ENCODE measurements around the gene MCCC2. TPM values are rescaled to one million over a fixed set of nuclear protein-coding genes. Genes with fewer than 3 reads are reported as not detected.

Gene MCCC2
- total and polyA plus RNA-seq, 10 of the 15 experiments (the other 5 are each of a cell fraction or from before 2014, with no cell fraction given), result 22.2 to 106 (median 77.7) TPM

- Histone ChIP-seq H3K4me3 (peak overlapping the region; percentile 98), H3K79me2 (ENCODE audit: control insufficient read depth, insufficient read depth, low read length) (peaks cover 50% of the 10 kb centered on the region), H3K4me1 (ENCODE audit: control insufficient read depth, insufficient read depth, low read length) (peaks cover 2% of the 10 kb centered on the region; the same call in 1 of the 2 replicates), H3K4me2 (ENCODE audit: control insufficient read depth, insufficient read depth) (peak overlapping the region; percentile 48), H3K27me3 (replicated peaks in 1 of 2; ENCODE audit: control insufficient read depth in 2 of 2, insufficient read depth in 2 of 2, low read length in 1 of 2) (no peaks in the 10 kb centered on the region), H3K36me3 (ENCODE audit: control insufficient read depth in 2 of 2, insufficient read depth in 2 of 2, low read length in 1 of 2) (no peaks in the 10 kb centered on the region), H3K9ac (ENCODE audit: control insufficient read depth, insufficient read depth, low read length) (peak overlapping the region; percentile 93), H3K27ac (ENCODE audit: control insufficient read depth, insufficient read depth) (peak overlapping the region; percentile 91), H3K9me3 (replicated peaks; ENCODE audit: control insufficient read depth, insufficient read depth, low read length) (no peaks in the 10 kb centered on the region), H2AFZ (ENCODE audit: control insufficient read depth, low read depth, low read length) (peak overlapping the region; percentile 85), H4K20me1 (ENCODE audit: control insufficient read depth, insufficient read depth) (no peaks in the 10 kb centered on the region)
- in situ Hi-C loops (cut with MboI) (no loop called here), intact Hi-C loops (cut with micrococcal nuclease; ENCODE audit: unreplicated experiment) (loop anchor here (2.0 kb wide), 1 partner anchor 133 kb away; the partner anchor contains the start of gene BDP1)
- ATAC-seq (peak; percentile 38), FAIRE-seq (no peak), DNase-seq (ENCODE audit: low read depth, low spot score) (no peak)
- CTCF ChIA-PET, result interaction anchor here (0.6 to 4.8 kb wide), 6 partner anchors 13 to 112 kb away, joined by 3 to 44 read pairs (median 4); no protein-coding TSS in a partner anchor
- POLR2A ChIA-PET, result interaction anchor here (0.7 to 1.5 kb wide), 6 partner anchors 14 to 720 kb away, joined by 3 to 7 read pairs (median 4); partner anchors contain the start of gene BDP1
- 30% methylated on average over 15 of the region's 19 CpGs for WGBS (ENCODE audit: insufficient coverage, insufficient replicate concordance, low lambda C conversion rate, missing lambda C conversion rate)
- no TSS peak for BruUV-seq (replicated peaks)
- TF ChIP-seq TCF12 (IDR thresholded peaks at IDR 0.05; ENCODE audit: low read depth, low read length) (no peak), YY1 (IDR thresholded peaks at IDR 0.05; ENCODE audit: low read depth, low read length) (no peak), MLLT1 (IDR thresholded peaks at IDR 0.05) (peak; percentile 97), CEBPZ (IDR thresholded peaks at IDR 0.05; ENCODE audit: low read depth, low read length) (no peak)
- SMC1A ChIA-PET (ENCODE audit: uncharacterized antibody, unreplicated experiment), result interaction anchor here (0.9 to 4.3 kb wide), 3 partner anchors 13 to 112 kb away, joined by 3 to 22 read pairs (median 4); no protein-coding TSS in a partner anchor
- RAD21 ChIA-PET (ENCODE audit: unreplicated experiment), result interaction anchor here (1.1 kb wide), 1 partner anchor 13 kb away, joined by 5 read pairs; no protein-coding TSS in a partner anchor
Measured at GRCh38 chr5:71587766-71588532, 809 bp downstream of the MCCC2 start.
